ENCODE data around the gene PKDCC.

DNA sequence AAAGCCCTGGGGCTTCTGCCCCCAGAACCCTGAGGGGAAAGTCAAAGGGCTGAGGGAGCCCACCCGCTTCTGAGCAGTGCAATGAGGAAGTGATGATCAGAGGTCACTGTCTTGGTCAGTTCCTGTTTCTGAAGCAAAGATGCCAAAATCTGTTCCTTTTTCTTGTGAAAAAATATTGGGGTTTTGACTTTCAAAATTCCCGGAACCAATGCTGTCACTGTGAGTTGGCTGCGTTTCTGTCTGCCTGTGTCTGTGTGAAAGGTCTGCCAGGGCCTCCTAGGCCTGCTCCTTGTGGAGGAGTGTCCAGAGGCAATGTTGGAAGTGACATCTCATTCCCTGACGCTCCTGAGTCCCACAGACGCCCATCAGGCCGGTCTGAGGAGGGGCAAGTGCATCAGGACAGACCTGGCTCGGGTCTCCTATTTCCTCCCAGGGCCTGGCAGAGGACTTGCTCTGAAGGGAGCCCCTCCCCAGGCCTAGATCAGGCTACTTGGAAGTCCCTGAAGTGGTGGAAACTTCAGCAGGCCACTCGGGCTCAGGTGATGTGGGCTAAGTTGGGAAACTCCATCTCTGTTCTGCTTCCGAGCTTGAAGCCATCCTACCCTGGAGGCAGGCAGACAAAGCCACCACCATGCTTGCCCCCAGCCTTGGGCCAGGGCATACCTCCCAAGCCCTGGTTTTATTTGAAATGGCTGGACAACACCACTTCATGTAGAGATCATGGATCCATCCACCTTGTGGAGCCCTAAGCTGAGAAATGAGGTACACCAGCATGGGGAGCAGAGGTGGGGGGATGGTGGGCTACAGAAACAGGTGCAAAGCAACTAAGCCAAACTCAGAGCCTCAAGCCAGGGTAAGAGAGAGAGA is 51.0 kb downstream of the PKDCC start:
- TF ChIP-seq, protein P1, sequence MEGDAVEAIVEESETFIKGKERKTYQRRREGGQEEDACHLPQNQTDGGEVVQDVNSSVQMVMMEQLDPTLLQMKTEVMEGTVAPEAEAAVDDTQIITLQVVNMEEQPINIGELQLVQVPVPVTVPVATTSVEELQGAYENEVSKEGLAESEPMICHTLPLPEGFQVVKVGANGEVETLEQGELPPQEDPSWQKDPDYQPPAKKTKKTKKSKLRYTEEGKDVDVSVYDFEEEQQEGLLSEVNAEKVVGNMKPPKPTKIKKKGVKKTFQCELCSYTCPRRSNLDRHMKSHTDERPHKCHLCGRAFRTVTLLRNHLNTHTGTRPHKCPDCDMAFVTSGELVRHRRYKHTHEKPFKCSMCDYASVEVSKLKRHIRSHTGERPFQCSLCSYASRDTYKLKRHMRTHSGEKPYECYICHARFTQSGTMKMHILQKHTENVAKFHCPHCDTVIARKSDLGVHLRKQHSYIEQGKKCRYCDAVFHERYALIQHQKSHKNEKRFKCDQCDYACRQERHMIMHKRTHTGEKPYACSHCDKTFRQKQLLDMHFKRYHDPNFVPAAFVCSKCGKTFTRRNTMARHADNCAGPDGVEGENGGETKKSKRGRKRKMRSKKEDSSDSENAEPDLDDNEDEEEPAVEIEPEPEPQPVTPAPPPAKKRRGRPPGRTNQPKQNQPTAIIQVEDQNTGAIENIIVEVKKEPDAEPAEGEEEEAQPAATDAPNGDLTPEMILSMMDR (IDR thresholded peaks at IDR 0.05) = no peak
- no peak for TF ChIP-seq EZH2 (IDR thresholded peaks at IDR 0.05; ENCODE audit: borderline replicate concordance, insufficient read depth, low read depth, low read length, poor library complexity, severe bottlenecking)
